ENCODE measurements around the gene LGALS3BP.

LGALS3BP gene

DNA sequence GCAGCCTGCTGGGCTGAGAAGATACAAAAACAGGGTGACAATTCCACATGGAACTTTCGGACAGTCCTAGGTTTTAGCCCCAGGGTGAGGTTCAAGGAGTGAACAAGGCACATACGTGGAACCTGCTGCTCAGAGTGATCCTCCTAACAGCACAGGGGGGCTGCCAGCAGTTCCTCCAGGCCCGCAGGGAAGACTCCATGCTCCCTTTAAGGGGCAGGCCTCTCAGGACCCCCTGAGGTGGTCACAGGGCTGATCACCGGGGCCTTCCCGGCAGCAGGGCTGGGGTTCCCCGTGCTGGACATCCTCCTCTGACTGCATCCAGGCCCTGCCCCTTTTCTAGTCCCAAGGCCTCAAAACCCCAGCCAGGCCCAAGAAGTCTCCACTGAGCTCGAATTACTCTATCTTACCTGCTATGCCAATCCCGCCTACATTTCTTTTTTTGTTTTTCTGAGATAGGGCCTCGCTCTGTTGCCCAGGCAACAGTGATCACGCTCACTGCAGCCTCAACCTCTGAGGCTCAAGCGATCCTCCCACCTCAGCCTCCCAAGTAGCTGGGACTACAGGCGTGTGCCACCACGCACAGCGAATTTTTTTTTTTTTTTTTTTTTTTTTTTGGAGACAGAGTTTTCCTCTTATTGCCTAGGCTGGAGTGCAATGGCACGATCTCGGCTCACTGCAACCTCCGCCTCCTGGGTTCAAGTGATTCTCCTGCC is 19.5 kb upstream of the LGALS3BP start:
- DNase-seq = no peak

DNA sequence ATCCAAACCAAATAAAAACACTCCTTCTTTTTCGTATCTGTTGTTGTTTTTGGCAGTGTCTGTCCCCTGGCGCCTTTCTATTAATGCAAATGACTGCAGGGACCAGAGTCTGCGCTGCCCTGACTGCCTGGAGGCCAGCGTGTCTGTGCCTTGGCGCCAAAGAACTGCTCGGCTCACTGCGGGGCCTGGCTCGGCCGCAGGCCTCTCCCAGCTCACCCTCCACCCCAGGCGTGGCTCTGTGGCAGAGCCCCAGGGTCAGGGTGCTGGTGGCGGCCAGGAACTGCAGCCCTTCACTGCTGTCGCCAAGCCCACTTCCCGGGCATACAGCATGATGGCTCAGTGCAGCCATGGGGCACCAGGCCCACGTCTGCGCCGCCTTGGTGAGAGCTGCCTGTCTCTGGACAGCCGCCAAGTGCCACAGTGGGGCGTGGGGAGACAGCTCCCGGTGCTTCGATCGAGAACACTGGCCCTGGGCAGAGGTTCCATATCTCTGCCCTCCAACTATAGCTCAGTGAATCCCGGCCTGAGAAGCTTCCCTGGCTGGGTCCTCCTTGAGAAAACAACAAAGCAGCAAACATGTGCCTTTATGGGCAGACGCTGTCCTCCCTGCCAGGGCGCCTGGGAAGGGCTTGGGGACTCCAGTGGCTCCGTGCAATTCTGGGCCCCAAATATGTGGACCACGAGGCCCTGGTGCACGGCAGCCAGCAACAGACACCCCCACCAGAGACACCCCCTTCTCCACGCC is 18.8 kb upstream of the LGALS3BP start:
- DNase-seq = no peak

DNA sequence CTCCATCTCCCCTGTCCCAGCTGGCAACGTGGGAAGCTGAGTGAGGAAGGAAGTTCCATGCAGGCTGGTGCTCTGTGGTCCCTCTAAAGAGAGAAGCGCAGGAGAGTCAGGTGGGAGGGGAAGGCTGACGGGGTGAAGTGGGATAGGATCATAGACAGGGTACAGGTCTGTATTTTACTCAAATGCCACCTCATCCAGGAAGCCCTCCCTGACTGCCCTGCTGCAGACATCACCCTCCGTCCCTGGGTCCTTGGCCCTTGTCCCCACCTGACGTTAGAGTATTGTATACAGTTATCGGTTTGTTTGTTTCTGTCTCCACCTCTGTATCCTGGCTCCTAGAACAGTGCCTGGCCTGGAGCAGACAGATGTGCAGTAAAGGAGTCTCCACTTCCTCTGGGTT is 18.2 kb upstream of the LGALS3BP start:
- DNase-seq = no peak

DNA sequence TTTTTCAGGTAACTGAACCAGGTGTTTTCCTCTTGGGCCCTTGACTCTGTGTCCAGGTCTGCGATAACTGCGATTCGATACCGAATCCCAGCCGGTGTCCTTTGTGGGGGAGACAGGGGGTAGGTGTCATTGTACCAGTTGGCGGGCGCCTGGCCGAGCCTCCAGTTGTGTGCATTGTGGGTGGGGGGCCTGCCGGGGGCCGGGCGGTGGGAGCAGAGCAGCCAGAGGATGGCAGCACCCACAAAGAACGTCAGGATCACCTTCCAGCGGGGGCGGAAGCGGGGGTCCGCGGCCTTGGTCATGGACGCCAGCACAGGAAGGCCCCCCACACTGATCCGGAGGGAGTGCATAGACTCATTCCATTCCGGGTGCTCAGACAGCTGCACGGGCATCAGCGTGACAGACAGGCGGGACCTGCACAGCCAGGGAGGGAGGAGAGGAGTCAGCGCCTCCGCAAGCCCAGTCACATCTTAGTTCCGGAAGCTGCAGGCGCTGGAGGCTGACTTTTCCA is 17.6 kb upstream of the LGALS3BP start:
- no peak for DNase-seq

DNA sequence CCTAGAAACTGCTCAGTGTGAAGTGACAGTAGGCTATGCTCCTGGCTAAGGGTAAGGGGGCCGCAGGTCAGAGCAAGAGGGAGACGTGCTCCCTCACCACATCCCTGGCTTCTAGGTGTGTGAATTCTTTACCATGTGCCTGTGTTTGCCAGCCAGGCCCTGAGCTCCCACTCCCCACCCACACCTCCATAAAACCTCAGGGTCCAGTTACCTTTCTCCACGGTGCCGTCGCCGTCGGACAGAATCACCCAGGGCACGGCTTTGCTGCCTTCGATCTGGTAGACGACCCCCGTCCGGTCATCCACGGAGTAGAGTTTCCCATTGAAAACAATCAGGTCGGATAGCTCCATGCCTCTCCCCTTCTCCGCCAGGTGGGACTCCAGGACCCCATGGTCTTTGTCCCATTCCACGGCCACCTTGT is 17.1 kb upstream of the LGALS3BP start:
- DNase-seq = no peak

DNA sequence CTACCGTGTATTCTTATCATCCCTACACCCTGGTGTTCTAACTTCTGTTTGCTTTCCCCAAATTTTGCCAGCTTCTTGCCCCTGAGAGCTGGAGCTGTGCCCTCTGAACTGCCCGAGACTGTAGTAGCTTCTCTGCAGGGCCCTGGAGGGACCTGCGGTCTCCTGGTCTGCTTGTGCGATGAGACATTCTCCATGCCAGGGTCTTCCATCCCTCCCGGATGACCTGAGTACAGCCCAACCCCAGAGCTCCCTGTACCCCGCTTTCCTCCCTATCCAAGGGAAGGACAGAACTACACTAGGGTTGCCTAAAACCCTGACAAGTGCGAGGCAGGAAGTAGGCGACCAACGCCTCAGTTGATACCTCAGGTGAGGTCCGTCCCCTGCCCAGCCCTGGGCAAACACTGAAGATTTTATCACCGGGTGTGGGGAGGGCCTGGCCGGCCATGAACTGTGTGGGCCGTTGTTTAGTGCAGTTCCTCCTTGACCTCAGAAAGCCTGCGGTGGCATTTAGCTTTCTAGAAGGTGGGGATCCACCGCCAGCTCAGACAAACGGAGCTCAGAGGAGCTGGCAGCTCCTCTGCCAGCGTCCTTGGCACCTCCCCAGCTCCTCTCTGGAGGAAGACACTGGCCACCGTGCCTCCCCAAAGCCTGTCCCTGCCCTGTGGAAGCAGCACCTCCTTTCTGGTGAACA is 16.2 kb upstream of the LGALS3BP start:
- DNase-seq = no peak

DNA sequence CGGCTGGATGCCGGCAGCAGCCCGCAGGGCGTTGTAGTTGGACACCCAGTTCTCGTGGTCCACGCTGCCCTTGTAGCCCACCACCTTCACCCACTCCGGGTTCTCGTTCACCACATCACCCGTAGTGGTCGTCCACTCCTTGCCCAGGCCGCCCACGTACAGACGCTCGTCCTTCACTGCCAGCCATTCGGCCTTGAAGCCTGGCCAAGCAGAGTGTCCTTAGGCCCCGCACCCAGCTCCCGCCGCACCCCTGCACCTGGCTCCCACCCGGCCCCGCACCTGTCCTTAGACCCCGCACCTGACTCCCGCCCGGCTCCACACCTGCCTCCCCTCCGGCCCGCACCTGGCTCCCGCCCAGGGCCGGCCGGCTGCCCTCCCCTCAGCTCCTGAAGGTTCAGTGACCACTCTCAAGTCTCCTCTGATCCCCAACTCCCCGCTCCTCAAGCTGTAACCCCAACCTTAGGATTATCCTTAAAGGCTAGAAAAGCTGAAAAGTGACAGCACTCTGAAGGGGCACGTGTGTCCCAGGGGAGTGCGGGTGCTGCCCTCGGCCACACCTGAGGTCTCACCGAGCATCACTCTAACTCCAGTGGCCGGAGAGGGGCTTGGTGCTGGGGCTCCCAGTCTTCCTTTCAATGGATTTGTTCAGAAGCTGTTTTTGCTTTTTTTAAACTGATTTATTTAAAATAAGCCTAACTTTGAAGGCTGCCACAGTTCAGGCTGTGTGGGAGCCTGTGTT is 15.5 kb upstream of the LGALS3BP start:
- DNase-seq = no peak

DNA sequence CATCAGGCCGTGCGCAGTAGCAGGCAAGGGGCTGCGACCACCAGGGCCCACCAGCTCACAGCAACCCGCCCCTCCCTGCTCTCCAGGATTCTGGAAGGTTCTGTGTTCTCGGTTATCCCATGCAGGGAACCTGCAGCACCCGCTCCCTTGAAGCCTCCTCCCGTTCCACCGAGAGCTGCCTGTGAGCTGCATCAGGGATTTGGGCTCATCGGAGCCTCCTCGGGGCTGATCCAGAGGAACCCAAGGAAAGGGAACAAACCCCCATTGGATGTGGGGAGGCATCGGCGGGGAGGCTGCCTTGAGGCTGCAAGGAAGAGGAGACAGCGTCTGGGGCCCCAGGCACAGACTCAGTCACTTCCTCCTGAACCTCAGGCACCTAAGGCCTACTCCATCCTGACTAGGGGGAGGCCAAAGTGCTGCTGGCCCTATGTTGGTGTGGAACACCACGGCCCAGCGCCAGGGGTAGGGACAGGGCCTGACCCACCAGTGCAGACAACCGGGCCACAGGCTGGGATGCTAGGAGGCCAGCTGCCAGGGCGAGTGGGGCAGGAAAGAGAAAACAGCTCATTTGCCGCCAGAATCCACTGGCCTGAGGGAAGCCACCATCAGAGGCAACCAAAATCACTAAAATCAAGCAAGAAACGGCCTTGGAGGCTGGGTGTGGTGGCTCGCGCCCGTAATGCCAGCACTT is 14.4 kb upstream of the LGALS3BP start:
- DNase-seq = no peak

DNA sequence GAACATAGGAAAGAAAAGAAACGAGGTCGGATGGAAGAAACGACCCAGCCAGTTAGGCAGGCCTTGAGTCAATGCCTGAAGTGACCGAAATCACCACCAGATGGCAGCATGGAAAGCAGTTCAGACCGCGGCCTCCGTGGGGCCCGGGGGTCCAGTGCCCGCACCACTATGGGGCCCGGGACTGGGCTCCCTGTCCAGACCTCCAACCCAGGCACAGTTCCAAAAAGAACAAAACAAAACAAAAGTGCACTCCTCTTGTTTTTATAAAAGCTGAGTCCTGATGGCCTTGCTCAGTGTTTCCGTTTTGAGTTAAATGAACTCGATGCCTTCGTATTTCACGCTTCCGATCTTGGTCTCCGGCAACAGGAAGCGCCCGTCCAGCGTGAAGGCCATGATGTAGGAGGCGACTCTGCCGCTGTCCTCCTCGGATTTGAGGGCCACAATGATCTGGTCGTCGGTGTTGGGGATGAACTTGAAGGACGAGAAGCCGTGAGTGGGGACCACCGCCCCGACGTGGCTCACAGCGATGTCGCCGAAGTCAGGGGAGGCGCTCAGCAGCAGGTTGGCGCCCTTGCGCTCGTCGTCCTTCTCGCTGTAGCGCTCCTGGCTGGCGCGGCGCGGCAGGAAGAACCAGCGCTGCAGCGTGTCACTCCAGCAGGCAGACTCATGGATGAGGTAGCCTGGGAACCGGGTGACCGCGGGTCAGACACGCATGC is 13.7 kb upstream of the LGALS3BP start:
- peak; percentile 58 for DNase-seq

DNA sequence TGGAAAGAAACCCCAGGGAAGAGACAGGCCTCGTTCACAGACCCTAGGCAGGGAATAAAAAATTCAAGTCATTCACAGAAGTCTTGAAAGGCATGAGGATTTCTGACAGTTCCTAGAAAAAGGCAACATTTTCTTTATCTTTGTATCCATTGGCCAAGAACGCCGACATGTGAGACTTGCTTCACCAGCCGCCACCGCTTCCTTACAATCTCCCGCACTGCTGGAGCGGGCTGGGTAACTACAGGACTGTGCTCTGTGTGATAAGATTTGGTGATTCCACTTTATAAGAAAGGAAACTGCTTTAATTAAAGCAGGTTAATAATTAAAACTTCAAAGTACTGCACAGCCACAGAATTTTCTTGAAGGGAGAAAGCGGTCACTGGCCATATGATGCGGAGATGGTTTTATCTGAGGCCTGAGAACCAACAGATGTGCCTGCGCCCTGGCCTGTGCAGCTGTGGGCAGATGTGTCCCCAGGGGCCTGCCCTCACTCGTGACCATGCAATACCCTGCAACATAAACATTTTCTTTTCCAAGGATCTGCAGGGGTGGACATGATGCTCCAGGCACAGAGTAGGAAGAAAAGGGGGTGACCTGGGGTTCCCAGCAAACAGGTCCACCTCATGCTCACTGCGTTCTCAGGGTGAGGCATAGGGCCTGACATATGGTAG is 13.0 kb upstream of the LGALS3BP start:
- DNase-seq = peak; percentile 81

DNA sequence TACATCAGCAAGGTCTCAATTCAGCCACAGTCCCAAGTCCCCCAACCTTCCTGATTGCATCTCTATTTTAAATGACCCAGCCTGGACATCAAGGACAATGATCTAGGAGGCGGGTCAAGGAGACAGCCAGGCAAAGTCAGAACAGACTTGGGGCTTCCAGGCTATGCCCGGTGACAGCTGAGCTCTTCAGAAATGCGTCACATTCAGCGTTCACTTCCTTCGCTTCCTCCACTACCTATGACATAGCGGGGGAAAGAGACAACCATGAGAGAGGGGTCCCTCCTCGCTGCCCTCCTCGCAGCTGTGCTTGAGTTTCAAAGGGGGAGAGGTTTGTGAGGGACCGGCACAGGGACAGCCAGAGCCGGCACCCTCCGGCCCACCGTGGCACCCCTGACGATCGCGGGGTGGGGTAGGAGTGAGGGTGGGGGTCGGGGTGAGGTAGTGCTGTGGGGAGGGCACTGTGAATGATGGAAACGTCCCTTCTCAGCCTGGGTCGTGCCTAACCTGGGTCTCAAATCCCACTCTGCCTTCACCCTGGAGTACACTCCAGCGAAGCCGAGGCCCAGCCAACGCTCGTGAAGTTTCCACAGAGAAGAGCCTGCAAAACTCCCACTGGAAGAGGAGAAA is 12.3 kb upstream of the LGALS3BP start:
- DNase-seq = no peak

DNA sequence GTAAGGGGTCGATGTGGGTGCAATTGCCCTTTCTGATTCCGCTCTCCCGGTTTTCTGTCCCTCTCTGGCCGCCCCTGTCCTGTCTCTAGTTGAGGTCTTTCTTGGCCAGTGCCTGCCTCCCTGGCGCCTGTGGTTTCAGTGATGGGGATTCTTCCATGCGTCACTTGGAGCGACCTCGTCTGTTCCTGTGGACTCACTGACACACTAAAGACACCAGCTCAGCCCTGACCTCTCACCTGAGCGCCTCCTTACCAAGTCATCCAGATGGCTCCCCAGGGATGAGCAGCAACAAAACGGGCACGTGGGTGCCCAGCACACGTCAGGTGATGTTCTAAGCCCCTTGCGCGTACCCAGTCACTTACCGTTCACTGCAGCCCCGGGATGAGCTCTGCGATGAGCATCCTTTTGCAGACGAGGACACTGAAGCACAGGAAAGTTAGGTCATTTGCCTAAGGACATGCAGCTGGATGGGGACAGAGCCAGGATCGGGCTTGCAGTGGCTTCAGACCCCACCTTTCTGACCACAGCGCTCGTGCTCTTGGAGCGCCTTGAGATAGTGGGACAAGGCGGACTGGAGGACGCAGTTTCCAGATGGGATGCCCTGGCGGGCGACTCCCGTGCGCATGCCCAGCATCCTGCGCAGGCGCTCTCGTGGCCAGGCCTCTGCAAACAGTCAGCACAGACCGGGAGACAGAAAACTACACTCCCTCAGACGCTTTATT is 11.5 kb upstream of the LGALS3BP start:
- DNase-seq = no peak

DNA sequence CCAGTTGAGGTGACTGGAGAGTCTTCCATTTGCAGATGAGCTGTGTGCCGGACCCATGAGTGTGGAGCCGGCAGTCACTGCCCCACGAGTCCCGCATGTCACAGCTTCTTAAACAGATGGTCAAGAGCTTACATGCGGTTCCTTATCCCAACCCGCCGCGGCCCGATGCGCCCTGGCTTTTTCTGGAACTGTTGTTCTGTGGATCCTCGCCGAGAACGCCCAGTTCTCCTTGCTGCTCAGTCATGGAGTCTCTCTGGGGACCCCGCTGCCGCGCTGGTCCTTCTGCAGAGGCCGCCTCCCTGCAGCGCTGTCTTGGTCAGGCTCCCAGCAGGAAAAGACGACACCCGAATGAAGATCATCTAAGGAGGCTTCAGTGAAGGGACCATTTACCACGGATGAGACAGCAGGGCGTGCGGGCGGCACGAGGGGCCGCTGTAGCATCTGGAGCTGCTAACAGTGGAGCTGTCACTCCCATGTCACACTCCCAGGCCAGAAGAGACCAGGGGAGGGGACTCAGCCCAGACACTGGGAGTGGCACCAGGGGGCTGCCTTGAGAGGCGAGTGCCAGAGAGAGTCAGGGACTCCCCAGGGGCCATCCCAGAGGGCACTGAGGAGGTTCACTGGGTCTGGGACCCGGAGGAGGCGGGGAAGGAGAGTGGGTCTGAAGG is 10.8 kb upstream of the LGALS3BP start:
- no peak for DNase-seq

DNA sequence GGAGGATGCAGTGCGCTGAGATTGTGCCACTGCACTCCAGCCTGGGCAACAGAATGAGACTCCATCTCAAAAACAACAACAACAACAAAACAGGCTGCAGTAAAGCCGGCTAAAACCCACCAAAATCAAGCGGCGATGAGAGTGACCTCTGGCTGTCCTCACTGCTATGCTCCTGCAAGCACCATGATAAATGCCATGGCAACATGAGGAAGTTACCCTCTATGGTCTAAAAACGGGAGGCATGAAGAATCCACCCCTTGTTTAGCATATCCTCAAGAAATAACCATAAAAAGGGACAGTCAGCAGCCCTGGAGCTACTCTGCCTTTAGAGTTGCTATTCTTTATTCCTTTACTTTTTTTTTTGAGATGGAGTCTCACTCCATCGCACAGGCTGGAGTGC is 8.4 kb upstream of the LGALS3BP start:
- peak; percentile 38 for DNase-seq

DNA sequence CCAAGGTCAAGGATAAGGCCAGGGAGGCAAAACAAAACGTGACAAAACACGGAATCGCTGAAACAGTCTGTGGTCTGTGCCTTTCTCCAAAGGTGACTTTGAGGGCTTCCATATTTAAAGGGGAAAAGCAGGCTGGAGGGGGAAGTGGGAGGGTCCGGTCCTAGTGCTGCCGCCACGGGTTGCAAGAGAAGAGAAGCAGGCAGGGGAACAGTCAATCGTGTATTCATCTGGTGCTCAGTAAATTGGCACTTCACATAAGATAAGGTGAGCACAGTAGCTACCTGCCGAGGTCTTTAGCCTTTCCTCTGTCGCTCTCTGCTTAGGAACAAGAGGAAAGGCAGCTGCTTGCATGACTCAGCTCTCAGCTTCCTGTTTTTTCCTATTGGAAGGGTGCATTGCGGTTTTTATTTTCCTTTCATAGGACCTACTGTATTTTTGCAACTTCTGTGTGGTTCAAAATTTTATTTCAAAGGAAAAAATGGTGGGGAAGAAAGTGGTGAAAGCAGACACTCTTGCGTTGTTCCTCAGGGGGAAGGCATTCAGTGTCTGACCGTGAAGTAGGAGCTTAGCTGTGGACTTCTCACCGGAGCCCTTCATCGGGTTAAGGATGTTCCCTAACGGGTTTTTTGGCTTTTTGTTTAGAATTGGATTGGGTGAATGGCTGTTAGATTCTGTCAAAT is 7.1 kb upstream of the LGALS3BP start:
- DNase-seq = peak; percentile 45

DNA sequence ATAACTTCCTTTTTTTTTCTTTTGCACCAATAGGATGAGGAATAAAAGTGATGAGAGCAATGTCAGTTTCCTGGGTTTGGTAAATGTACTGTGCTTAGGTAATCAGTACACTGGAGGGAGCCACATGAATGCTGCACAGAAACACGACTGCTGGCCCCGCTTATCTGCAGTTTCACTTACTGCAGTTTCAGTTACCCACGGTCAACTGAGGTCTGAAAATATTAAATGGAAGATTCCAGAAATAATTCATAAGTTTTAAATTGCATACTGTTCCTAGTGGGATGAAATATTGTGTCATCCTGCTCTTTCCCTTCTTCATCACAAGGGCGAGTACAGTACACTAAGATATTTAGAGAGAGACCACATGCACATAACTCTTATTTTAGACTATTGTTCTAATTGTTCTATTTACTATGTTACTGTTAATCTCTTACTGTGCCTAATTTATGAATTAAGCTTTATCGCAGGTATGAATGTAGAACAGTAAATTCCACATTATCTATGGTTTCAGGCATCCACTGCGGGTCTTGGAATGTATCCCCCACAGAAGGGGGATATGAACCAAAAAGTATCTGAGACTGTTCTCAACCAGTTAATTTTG is 6.4 kb upstream of the LGALS3BP start:
- DNase-seq = peak; percentile 74

DNA sequence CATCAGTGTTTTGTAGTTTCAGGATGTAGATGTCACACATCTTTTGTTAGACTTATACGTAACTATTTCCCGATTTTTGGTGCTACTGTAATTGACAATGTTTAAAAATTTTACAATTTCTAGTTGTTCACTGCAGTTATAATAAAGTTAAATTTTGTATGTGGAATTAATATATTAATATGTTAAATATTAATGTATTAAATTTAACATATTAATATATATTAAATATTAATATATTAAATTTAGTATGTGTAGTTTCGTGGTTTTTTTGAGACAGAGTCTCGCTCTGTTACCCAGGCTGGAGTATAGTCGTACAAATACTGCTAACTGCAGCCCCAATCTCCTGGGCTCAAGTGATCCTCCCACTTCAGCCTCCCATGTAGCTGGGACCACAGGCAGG is 5.7 kb upstream of the LGALS3BP start:
- DNase-seq = no peak
